Vagina (tissue), 2 donors: ENCODE measurements around the gene NUAK1.

Experiments
- CTCF ChIP-seq, 3 experiments: fragments of 450-650 bp in 2 of 3; fragments of 200-600 bp in 1 of 3; sonication (generic) in 1 of 3; IDR thresholded peaks; one replicate each; pipeline ENCODE4 v1.5.1; 2017 to 2019; ENCODE audit warnings: antibody characterized with exemption in 3 of 3, mild to moderate bottlenecking in 2 of 3, moderate library complexity in 2 of 3
- POLR2A ChIP-seq, 2 donors: fragments of 450-650 bp; IDR thresholded peaks; one replicate each; pipeline ENCODE4 v1.6.1; 2017; ENCODE audit warnings: antibody characterized with exemption in 2 of 2, mild to moderate bottlenecking in 2 of 2, moderate library complexity in 2 of 2

GRCh38 chr12:106073179-106073578, 65.6 kb downstream of the NUAK1 start:
- TF ChIP-seq POLR2A (IDR thresholded peaks at IDR 0.05) (no peak), CTCF (IDR thresholded peaks at IDR 0.05) (no peak)
